Stimulated activated naive CD8-positive, alpha-beta T cell treated with anti-CD3 and anti-CD28 coated beads, Interleukin-15, Interleukin-2, amounts not matched to agents 100 U/mL and 50 U/mL, for 24 hours (primary cell): ENCODE data around the gene FAM200B.

Experiments used
- ATAC-seq: fragments of 150-1000 bp; cut with Tn5 transposase; one replicate; pipeline ENCODE4 v1.10.0; 2021
- DNase-seq: peaks from one replicate; pipeline ENCODE4 v3.0.0; 2021

FAM200B gene

DNA sequence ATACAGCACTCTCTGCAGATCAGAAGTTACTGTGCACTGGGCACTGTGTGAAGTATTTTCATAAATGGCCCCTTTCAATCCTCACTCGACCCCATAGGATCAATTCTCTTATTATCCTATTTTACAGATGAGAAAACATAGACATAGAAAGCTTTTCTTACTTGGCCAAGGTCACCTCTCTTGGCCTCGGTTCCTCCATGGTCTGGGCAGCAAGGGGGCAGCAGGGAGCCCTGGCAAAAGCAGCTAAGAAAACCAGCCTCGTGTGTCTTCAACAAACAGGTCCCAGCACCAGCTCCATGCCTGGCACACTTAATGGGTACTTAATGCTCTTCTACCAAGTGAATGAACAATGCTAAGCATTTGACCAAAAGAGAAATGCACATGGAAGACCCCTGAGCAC is 55.6 kb downstream of the FAM200B start:
- no peak for DNase-seq
- no peak for ATAC-seq

- peak; percentile 14 for DNase-seq
- peak; percentile 80 for ATAC-seq
Observed at GRCh38 chr4:15738877-15739276, 57.2 kb downstream of the FAM200B start.
